NB4 (cell line): ENCODE data around the gene SENP1.

Experiments used
- DNase-seq: peaks from one replicate; pipeline ENCODE4 v3.0.0; 2010; ENCODE audit warnings: low read depth
- H3K4me3 ChIP-seq: one replicate; pipeline ENCODE4 v1.5.1; 2011; ENCODE audit warnings: mild to moderate bottlenecking, low read depth, low read length, moderate library complexity
- MYC ChIP-seq: IDR thresholded peaks from 2 replicates; pipeline ENCODE4 v1.6.1; 2011; ENCODE audit warnings: low read depth, low read length
- POLR2A ChIP-seq: IDR thresholded peaks from 2 replicates; pipeline ENCODE4 v1.6.1; 2011; ENCODE audit warnings: mild to moderate bottlenecking; ENCODE audit not compliant: insufficient read length; ENCODE audit errors: extremely low read depth
- TF ChIP-seq, protein P1 (sequence below): IDR thresholded peaks from 2 replicates; pipeline ENCODE4 v1.6.1; 2011; ENCODE audit warnings: low read depth, low read length
- TF ChIP-seq, protein P2 (sequence below): IDR thresholded peaks from one replicate; pipeline ENCODE4 v1.5.1; 2012; ENCODE audit warnings: low read depth, low read length

SENP1 gene

DNA sequence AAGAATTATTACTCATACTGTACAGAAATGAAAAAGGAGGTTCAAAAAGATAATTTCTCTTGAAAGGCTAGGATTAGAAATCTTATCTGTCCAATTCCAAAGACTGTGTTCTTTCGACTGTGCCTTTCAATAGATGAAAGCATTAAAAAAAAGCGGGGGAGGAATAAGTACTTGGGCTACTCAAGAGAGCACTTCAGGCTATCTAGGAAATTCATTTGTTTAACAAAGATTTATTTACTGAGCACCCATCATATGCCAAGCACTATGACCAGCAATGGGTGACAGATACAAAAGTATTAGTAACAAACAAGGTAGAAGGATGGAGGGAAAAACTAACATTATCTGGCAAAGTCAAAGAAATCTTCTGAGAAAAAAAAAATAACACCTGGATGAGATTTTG lies 37.4 kb downstream of the SENP1 start:
- no peak for TF ChIP-seq MYC
- TF ChIP-seq, protein P1, sequence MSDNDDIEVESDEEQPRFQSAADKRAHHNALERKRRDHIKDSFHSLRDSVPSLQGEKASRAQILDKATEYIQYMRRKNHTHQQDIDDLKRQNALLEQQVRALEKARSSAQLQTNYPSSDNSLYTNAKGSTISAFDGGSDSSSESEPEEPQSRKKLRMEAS: no peak
- TF ChIP-seq, protein P2, sequence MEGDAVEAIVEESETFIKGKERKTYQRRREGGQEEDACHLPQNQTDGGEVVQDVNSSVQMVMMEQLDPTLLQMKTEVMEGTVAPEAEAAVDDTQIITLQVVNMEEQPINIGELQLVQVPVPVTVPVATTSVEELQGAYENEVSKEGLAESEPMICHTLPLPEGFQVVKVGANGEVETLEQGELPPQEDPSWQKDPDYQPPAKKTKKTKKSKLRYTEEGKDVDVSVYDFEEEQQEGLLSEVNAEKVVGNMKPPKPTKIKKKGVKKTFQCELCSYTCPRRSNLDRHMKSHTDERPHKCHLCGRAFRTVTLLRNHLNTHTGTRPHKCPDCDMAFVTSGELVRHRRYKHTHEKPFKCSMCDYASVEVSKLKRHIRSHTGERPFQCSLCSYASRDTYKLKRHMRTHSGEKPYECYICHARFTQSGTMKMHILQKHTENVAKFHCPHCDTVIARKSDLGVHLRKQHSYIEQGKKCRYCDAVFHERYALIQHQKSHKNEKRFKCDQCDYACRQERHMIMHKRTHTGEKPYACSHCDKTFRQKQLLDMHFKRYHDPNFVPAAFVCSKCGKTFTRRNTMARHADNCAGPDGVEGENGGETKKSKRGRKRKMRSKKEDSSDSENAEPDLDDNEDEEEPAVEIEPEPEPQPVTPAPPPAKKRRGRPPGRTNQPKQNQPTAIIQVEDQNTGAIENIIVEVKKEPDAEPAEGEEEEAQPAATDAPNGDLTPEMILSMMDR: no peak
- TF ChIP-seq POLR2A: no peak
- no peak overlapping the region for H3K4me3 ChIP-seq
- no peak for DNase-seq

- H3K4me3 ChIP-seq: no peak overlapping the region
- TF ChIP-seq POLR2A: no peak
- TF ChIP-seq, protein P2: no peak
- TF ChIP-seq, protein P1: no peak
- TF ChIP-seq MYC: no peak
- no peak for DNase-seq
Measured at GRCh38 chr12:48067250-48067938, 38.5 kb downstream of the SENP1 start.

DNA sequence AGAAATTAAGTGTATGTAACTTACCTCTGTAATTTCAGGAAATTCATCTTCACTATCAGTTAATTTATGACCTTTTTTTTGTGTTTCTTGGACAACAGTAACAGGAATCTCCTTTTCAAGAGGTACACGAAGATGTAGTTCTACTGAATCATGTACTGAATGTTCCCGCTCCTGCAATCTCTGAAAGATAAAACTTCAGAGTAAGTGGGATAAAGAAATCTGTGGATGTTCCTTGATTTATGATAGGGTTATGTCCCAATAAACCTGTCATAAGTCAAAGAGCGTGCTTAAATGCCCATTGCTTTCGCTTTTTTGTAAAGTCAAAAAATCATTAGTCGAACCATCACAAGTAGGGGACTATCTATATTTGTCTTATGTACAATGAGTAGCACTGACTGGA lies 40.8 kb downstream of the SENP1 start:
- H3K4me3 ChIP-seq: no peak overlapping the region
- DNase-seq: no peak
- TF ChIP-seq, protein P2: no peak
- no peak for TF ChIP-seq MYC

- no peak overlapping the region for H3K4me3 ChIP-seq
- no peak for DNase-seq
- TF ChIP-seq, protein P1: no peak
- TF ChIP-seq MYC: no peak
Measured at GRCh38 chr12:48063530-48063929, 42.3 kb downstream of the SENP1 start.

DNA sequence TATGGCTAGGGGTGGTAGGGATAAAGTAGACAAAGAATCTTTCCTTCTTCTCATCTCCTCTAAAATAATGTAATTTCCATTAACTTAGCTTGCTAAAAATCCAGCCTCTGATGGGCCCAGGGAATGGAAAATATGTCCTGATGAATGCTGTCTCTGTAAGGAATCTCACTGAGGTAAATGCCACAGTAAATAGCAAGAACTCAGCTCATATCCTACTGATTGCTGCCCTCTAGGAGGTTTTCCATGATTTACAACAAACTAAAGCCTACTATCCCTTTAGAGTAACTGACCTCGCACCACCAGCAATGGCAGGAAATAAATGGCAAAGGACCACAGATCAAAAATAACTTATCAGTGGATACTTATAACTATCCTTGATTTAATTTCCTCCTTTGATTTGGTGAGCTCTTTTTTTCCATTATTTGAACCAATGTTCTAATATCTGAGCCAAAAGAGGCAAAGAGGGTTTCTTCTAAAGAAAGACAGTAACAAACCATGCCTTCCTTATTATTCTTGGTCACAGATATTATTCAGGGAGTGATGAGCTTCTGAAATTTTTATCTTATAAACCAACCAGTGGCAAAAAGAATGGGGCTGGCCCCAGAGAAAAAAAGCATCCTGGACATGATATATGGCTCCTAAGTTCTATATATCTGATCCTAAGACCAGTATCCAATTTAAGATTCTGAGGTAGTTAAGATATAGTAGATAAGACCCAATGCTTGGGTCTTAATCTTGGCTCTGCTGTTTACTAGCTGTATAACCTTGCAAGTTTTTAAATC lies 43.8 kb downstream of the SENP1 start:
- no peak for DNase-seq
- no peak for TF ChIP-seq POLR2A
- TF ChIP-seq MYC: no peak
- TF ChIP-seq, protein P1: no peak
- TF ChIP-seq, protein P2: no peak
- no peak overlapping the region for H3K4me3 ChIP-seq

DNA sequence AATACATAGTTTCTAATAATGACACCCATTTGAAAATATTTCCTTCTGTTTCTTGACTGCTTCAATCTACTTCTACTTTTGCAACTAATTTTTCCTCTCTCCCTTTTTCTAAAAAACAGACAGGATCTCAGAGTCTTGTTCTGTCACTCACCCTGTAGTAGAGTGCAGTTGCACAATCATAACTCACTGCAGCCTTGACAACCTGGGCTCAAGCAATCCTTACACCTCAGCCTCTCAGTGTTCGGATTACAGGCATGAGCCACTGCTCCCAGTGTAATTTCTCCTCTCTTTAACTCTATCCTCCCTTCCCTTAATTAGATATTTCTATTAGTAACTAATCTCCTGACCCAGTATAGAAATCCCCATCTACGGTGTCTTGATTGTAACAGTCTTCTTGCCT lies 45.4 kb downstream of the SENP1 start:
- TF ChIP-seq, protein P1: no peak
- TF ChIP-seq, protein P2: no peak
- H3K4me3 ChIP-seq: no peak overlapping the region
- no peak for DNase-seq
